ENCODE data around the gene KLF11.

Gene KLF11

DNA sequence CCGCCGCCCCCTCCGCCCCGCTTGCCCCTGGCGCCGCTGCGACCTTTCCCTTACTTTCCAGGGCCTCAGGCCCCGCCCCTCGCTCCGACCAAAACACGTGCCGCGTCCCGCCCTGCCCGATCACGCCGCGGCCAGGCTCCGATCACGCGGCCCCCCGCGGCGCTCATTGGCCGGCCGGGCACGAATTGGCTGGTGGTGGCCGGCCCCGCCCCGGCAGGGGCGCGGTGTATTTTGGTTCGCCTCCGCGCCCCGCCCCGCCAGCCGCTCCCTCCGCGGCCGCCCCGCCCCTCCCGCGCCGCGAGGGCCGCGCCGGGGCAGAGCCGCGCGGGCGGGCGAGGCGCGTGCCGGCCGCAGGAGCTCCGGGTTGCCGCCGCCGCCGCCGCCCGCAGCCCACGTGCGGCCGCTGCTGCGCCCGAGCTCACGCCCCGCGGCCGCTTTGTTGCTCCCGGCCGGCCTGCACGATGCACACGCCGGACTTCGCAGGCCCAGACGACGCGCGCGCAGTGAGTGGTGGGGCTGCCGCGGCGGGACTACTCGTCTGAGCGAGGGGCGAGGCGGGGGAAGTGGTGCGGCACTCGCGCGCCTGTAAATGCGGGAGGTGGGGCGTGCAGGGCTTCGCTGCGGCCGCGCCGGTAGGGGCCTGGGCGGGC is at the start of gene KLF11:
Gene KLF11, plus strand, starts transcription at position 295 of the 650 bp plus-strand sequence. Its CDS starts 167 bp downstream, at position 462.
- peak within 1 kb of the TSS; percentile 58 for H3K4me3 ChIP-seq (ENCODE audit: low read depth, low read length)
- TF ChIP-seq, protein P1, sequence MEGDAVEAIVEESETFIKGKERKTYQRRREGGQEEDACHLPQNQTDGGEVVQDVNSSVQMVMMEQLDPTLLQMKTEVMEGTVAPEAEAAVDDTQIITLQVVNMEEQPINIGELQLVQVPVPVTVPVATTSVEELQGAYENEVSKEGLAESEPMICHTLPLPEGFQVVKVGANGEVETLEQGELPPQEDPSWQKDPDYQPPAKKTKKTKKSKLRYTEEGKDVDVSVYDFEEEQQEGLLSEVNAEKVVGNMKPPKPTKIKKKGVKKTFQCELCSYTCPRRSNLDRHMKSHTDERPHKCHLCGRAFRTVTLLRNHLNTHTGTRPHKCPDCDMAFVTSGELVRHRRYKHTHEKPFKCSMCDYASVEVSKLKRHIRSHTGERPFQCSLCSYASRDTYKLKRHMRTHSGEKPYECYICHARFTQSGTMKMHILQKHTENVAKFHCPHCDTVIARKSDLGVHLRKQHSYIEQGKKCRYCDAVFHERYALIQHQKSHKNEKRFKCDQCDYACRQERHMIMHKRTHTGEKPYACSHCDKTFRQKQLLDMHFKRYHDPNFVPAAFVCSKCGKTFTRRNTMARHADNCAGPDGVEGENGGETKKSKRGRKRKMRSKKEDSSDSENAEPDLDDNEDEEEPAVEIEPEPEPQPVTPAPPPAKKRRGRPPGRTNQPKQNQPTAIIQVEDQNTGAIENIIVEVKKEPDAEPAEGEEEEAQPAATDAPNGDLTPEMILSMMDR (IDR thresholded peaks at IDR 0.05; ENCODE audit: insufficient read depth, low read depth, low read length, missing control alignments): no peak
- DNase-seq (ENCODE audit: low read depth): peak; percentile 90

DNA sequence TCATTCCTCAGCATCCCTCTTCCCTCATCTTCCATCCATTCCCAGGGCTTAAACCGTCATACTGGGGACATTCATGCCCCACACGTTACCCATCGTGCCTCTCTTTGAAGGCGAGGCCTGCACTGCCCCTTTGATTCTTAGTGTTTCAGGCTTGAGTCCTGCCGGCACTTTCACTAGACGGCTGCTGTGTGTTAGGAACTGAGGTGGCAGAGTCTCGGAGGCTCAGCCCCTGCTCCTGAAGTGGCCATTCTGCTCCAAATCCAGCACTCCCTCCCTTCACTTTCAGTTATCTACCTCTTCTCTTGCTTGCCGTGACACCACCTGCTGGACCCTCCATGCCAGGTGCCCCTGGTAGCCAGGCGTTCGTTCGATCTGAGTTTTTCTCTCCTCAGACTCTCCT is 48.9 kb upstream of the KLF11 start:
- TF ChIP-seq, protein P1 (IDR thresholded peaks at IDR 0.05; ENCODE audit: insufficient read depth, low read depth, low read length, missing control alignments): no peak
- DNase-seq (ENCODE audit: low read depth): no peak
- no peak overlapping the region for H3K4me3 ChIP-seq (ENCODE audit: low read depth, low read length)

DNA sequence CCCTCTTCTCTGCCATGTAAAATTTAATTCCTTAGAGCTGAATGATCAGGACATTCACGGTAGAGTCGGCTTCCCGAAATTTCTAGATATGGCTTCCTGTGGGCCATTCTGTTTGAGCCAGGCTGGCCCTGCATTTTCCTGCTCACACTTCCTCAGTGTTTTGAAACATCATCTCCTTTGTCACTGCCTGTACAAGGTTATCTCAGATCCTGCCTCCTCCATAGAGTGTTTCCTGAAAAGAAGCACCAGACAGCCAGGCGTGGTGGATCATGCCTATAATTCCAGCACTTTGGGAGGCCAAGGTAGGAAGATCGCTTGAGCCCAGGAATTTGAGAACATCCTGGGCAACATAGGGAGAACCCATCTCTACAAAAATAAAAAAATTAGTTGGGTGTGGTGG is 48.3 kb upstream of the KLF11 start:
- H3K4me3 ChIP-seq (ENCODE audit: low read depth, low read length): no peak overlapping the region
- DNase-seq (ENCODE audit: low read depth): no peak
- TF ChIP-seq, protein P1 (IDR thresholded peaks at IDR 0.05; ENCODE audit: insufficient read depth, low read depth, low read length, missing control alignments): no peak

DNA sequence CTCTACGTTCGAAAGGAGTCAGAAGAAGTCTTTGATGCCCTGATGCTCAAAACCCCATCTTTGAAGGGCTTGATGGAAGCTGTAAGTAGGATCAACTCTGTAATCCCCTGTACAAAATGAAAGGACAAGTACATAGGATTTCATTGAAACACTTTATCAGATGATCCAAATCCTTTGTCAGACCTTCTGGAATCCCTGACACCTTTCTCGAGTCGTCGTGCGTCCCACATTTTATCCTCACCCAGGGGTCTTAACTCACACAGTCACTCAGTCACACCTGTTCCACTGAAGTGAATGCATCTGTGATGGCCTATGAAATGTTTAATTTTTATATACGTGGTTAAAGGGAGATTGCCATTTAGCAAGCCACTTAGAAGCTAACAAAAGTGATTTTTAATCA is 47.0 kb upstream of the KLF11 start:
- TF ChIP-seq, protein P1 (IDR thresholded peaks at IDR 0.05; ENCODE audit: insufficient read depth, low read depth, low read length, missing control alignments): no peak
- no peak for DNase-seq (ENCODE audit: low read depth)
- no peak overlapping the region for H3K4me3 ChIP-seq (ENCODE audit: low read depth, low read length)

DNA sequence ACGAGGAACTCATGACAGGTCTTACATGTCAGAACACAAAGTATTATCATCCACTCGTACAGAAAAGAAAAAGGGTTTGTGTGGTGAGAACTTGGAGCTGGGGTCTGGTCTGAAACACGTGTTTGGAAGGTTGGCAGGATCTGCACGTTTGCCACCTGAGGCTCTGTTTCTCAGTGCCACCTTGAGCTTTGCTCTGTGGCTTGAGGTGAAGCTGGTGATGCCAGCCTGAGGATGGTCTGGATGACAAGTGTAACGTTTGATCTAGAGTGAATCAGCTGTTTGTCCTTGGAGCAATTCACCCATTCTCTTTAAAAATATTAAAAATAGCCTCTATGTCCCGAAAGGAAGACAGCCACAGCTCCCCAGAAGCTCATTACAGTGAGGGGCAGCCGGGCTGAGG is 45.4 kb upstream of the KLF11 start:
- TF ChIP-seq, protein P1 (IDR thresholded peaks at IDR 0.05; ENCODE audit: insufficient read depth, low read depth, low read length, missing control alignments): no peak

DNA sequence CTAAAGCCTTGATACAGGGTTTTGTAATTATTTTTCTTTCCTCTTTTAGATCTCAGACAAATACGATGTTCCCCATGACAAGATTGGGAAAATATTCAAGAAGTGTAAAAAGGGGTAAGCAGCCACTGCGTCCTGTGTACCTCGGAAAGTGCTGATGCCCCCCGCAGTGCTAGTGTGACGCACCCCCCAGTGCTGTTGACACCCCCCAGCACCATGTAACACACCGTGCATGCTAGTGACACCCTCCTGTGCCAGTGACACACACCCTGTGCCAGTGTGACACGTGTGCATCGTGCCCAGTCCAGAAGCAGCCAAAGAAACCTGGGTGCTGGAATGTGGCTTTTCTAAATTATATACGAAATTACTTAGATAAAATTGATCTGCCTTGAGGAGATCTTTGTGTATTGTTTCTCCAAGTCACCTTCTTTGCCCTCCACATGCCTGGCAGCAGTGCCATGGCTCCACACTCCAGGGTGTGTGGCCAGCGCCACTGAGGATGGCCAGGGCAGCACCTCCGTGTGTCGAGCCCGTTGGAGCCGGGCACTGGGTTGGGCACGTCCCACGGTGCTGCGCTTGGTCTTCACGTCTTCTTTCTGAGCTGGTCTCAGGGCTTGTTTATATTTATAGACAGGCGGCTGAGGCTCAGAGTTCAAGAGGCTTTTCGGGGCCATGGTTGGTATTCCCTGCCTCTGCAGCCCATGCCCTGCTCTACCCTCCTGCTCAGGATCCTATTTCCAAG is 44.3 kb upstream of the KLF11 start:
- TF ChIP-seq, protein P1 (IDR thresholded peaks at IDR 0.05; ENCODE audit: insufficient read depth, low read depth, low read length, missing control alignments): no peak
- no peak for DNase-seq (ENCODE audit: low read depth)
- no peak overlapping the region for H3K4me3 ChIP-seq (ENCODE audit: low read depth, low read length)

More for the DNA sequence above, 45.4 kb upstream of the KLF11 start:
- no peak overlapping the region for H3K4me3 ChIP-seq (ENCODE audit: low read depth, low read length)
- DNase-seq (ENCODE audit: low read depth): no peak

Data from GM12865 (cell line).